ENCODE measurements around the gene DDX46. TPM values are rescaled to one million over a fixed set of nuclear protein-coding genes. Genes with fewer than 3 reads are reported as not detected.
A peak's percentile ranks its signal among the peaks of the same experiment; 100 is the strongest.

Gene DDX46
- total RNA-seq, 1 experiment from 2014 or later: 99.3 TPM

DNA sequence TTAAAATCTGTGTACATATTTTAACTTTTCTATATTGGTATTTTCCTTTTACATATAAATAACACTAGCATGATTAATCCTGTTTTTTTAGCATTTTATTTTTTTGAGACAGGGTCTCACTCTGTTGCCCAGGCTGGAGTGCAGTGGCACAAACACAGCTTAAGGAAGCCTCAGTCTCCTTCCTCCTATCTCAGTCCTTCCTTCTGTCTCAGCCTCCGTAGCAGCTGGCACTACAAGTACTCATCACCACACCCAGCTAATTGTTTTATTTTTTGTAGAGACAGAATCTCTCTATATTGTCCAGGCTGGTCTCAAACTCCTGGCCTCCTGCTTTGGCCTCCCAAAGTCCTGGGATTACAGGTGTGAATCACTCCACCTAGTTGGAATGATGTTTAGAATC, 85.7 kb downstream of the DDX46 start (continued):
- TF ChIP-seq, protein P1, sequence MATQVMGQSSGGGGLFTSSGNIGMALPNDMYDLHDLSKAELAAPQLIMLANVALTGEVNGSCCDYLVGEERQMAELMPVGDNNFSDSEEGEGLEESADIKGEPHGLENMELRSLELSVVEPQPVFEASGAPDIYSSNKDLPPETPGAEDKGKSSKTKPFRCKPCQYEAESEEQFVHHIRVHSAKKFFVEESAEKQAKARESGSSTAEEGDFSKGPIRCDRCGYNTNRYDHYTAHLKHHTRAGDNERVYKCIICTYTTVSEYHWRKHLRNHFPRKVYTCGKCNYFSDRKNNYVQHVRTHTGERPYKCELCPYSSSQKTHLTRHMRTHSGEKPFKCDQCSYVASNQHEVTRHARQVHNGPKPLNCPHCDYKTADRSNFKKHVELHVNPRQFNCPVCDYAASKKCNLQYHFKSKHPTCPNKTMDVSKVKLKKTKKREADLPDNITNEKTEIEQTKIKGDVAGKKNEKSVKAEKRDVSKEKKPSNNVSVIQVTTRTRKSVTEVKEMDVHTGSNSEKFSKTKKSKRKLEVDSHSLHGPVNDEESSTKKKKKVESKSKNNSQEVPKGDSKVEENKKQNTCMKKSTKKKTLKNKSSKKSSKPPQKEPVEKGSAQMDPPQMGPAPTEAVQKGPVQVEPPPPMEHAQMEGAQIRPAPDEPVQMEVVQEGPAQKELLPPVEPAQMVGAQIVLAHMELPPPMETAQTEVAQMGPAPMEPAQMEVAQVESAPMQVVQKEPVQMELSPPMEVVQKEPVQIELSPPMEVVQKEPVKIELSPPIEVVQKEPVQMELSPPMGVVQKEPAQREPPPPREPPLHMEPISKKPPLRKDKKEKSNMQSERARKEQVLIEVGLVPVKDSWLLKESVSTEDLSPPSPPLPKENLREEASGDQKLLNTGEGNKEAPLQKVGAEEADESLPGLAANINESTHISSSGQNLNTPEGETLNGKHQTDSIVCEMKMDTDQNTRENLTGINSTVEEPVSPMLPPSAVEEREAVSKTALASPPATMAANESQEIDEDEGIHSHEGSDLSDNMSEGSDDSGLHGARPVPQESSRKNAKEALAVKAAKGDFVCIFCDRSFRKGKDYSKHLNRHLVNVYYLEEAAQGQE (IDR thresholded peaks at IDR 0.05; ENCODE audit: low read depth): no peak
- TF ChIP-seq RAD21 (IDR thresholded peaks at IDR 0.05; ENCODE audit: low read depth) (no peak), ZNF274 (IDR thresholded peaks at IDR 0.05; ENCODE audit: low read depth, low read length) (no peak), ZFX (IDR thresholded peaks at IDR 0.05) (no peak), POLR2A (IDR thresholded peaks at IDR 0.05; ENCODE audit: borderline replicate concordance, extremely low read depth, insufficient read depth, insufficient read length) (no peak)
- TF ChIP-seq, protein P2, sequence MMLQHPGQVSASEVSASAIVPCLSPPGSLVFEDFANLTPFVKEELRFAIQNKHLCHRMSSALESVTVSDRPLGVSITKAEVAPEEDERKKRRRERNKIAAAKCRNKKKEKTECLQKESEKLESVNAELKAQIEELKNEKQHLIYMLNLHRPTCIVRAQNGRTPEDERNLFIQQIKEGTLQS (IDR thresholded peaks at IDR 0.05): no peak

GRCh38 chr5:134845335-134845851, 86.8 kb downstream of the DDX46 start:
- peak; percentile 7 for ATAC-seq
- H3K4me3 ChIP-seq (replicated peaks in 1 of 2; ENCODE audit: low read depth in 1 of 2, low read length in 2 of 2): peak overlapping the region; percentile 28 to 96
- peaks cover 33 to 50% of the 10 kb centered on the region in 2 experiments for H3K4me1 ChIP-seq (ENCODE audit: control insufficient read depth in 1 of 2, insufficient read depth in 2 of 2, low read length in 2 of 2)
- intact Hi-C loops (cut with micrococcal nuclease): no loop called here
- ChIA-PET POLR2A (interaction anchor here (0.5 to 1.1 kb wide), 12 partner anchors 8 to 520 kb away, joined by 3 to 10 read pairs (median 4); partner anchors contain the start of genes CAMLG and PCBD2), CTCF (interaction anchor here (1.1 kb wide), 1 partner anchor 59 kb away, joined by 7 read pairs; the partner anchor contains the start of gene PCBD2), RAD21 (ENCODE audit: low non-redundant PET in 1 of 2, low total read pairs in 2 of 2, uncharacterized antibody in 2 of 2, unreplicated experiment in 2 of 2) (no interaction called here)
- H4K20me1 ChIP-seq (ENCODE audit: insufficient read depth): no peaks in the 10 kb centered on the region
- H3K27me3 ChIP-seq (ENCODE audit: insufficient read depth, low read length): no peaks in the 10 kb centered on the region
- TSS peak; percentile 97 for BruUV-seq (replicated peaks)
- H2AFZ ChIP-seq (ENCODE audit: low read depth, low read length, poor library complexity, severe bottlenecking): no peak overlapping the region
- DNase-seq (ENCODE audit: low read depth, low spot score): no peak
- peaks cover under 1 to 5% of the 10 kb centered on the region in 2 experiments; a peak in 1 of 4 replicates for H3K36me3 ChIP-seq (ENCODE audit: control insufficient read depth in 1 of 2, insufficient read depth in 2 of 2, low read length in 2 of 2)
- H3K79me2 ChIP-seq (ENCODE audit: insufficient read depth, low read length): peaks cover 44% of the 10 kb centered on the region
- H3K27ac ChIP-seq (ENCODE audit: low read depth, low read length): peak overlapping the region; percentile 93
- peak overlapping the region; percentile 74 for H3K4me2 ChIP-seq (ENCODE audit: low read length)
- H3K9me2 ChIP-seq (ENCODE audit: insufficient read depth): no peaks in the 10 kb centered on the region
- H3K9ac ChIP-seq (ENCODE audit: low read length): peak overlapping the region; percentile 98
- no peaks in the 10 kb centered on the region for H3K9me3 ChIP-seq (ENCODE audit: control insufficient read depth in 1 of 2, insufficient read depth in 1 of 2, low read depth in 1 of 2, low read length in 2 of 2)
- TF ChIP-seq ZFX (IDR thresholded peaks at IDR 0.05) (no peak), CEBPB (IDR thresholded peaks at IDR 0.05; ENCODE audit: low read depth) (no peak), SRF (IDR thresholded peaks at IDR 0.05; ENCODE audit: low read depth) (no peak), YY1 (IDR thresholded peaks at IDR 0.05; ENCODE audit: extremely low read depth, insufficient replicate concordance, low read depth, low read length) (no peak), FOSL1 (IDR thresholded peaks at IDR 0.05; ENCODE audit: low read depth) (no peak), SIN3A (IDR thresholded peaks at IDR 0.05; ENCODE audit: low read depth) (no peak), ELF1 (IDR thresholded peaks at IDR 0.05; ENCODE audit: borderline replicate concordance, low read depth) (no peak), POLR2AphosphoS5 (IDR thresholded peaks at IDR 0.05; ENCODE audit: low read depth, low read length) (no peak), RAD21 (IDR thresholded peaks at IDR 0.05; ENCODE audit: low read depth) (no peak), EZH2phosphoT487 (IDR thresholded peaks at IDR 0.05; ENCODE audit: borderline replicate concordance) (no peak)
- TF ChIP-seq, protein P2 (IDR thresholded peaks at IDR 0.05): no peak
- TF ChIP-seq, protein P3, sequence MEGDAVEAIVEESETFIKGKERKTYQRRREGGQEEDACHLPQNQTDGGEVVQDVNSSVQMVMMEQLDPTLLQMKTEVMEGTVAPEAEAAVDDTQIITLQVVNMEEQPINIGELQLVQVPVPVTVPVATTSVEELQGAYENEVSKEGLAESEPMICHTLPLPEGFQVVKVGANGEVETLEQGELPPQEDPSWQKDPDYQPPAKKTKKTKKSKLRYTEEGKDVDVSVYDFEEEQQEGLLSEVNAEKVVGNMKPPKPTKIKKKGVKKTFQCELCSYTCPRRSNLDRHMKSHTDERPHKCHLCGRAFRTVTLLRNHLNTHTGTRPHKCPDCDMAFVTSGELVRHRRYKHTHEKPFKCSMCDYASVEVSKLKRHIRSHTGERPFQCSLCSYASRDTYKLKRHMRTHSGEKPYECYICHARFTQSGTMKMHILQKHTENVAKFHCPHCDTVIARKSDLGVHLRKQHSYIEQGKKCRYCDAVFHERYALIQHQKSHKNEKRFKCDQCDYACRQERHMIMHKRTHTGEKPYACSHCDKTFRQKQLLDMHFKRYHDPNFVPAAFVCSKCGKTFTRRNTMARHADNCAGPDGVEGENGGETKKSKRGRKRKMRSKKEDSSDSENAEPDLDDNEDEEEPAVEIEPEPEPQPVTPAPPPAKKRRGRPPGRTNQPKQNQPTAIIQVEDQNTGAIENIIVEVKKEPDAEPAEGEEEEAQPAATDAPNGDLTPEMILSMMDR (IDR thresholded peaks at IDR 0.05 in 2 of 3, conservative IDR thresholded peaks at IDR 0.05 in 1 of 3; ENCODE audit: borderline replicate concordance in 1 of 3, insufficient read depth in 1 of 3, low read depth in 2 of 3, low read length in 2 of 3): no peak
- TF ChIP-seq, protein P4, sequence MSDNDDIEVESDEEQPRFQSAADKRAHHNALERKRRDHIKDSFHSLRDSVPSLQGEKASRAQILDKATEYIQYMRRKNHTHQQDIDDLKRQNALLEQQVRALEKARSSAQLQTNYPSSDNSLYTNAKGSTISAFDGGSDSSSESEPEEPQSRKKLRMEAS (IDR thresholded peaks at IDR 0.05): no peak

Measured in HCT116 (cell line).